Kidney glomerular epithelial cell (primary cell): ENCODE results near the gene PC.
"Not testable (repeated sequence)": the region's sequence is repeated elsewhere in the genome, so short reads cannot be mapped to it uniquely, and the experiment has no call there.

Source experiments
- DNase-seq: peaks from one replicate; lab custom pipeline; 2025; lab: John Stamatoyannopoulos, UW

Gene PC

DNA sequence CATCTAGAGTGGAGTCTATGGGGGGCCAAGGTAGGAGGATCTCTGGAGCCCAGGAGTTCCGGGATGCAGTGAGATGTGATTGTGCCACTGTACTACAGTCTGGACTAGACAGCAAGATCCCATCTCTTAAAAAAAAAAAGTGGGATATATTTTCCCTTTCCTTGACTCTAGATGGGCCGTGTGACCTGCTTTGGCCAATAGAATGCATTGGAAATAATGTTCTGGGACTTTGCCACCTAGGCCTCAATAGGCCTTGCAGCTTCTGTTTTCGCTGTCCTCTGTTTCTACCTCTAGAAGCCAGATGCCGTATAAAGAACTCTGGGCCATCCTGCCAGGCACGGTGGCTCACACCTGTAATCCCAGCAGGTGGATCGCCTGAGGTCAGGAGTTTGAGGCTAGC, 20.5 kb upstream of the PC start:
- no peak for DNase-seq

GRCh38 chr11:66978229-66978628, 20.0 kb upstream of the PC start:
- no peak for DNase-seq

GRCh38 chr11:66976925-66977324, 18.7 kb upstream of the PC start:
- DNase-seq = no peak

DNA sequence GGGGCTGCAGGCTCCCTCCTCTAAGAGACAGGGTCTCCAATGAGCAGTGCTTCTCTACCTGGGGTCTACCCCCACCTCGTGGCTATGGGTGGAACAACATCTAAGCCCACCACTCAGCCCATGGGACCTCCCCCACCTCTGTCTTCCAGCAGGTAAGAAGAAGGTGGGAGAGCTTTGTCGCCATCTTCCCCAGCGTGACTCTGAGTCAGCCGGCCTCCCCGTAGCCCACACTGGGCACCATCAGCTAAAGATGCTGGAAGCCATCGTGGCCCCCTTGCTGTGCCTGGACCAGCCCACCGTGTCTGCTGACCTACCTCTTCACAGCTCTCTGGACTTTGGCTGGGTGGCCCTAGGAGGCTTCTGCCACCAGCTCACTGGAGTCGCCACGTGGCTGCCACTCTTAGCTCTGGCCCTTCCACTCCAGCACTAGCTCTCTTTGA, 17.9 kb upstream of the PC start:
- DNase-seq = peak; percentile 13

DNA sequence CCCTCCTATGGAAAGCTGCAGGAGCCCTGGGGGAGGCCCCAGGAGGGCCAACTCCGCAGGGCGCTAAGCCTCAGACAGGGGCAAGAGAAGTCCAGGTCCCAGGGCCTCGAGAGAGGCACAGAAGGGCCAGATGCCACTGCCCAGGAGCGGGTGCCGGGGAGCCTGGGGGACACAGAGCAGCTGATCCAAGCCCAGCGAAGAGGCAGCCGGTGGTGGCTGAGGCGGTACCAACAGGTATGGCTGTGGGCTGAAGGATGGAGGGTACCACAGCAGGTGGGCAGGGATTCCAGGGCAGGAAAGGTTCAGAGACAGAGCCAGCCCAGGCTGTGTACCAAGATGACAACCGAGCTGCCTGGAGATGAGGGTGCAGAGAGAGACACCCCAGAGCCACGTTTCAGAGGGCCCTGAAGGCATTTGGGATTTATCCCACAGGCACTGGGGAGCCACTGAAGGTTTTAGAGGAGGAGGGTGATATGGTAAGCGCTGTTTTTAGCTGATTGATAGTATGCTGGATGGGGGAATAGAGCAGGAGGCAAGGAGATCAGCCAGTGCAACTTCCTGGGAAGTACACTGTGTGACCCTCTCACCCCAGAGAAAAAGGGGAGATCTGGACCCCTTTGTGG, 17.3 kb upstream of the PC start:
- DNase-seq = no peak

DNA sequence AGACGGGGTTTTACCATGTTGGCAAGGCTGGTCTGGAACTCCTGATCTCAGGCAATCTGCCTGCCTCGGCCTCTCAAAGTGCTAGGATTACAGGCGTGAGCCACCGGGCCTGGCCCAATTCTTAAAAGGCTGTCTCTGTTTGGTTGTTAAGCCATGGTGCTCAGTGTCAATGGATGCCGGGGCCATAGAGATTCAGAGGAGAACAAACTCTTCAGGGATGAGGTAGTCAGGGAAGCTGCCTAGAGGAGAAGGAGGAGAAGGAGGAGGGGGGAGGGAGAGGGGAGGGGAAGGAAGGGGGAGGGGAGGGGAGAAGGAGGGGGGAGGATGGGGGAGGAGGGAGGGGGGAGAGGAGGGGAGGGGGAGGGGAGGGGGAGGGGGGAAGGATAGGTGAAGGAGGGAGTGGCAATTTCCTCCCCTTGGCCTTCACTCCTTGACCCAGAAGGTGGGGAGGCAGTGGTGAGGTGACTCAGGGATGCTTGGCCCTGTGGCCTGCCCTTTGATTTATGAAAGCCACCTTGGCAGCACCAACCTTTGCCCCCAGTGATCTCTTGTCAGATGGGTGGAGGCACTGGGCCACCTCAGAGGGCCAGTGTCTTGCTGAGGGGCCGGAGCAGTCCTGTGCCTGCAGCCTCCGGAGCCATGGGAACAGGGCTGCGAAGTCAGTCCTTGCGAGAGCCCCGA, 16.7 kb upstream of the PC start, which contains the start of gene C11orf86:
Gene C11orf86, plus strand, starts transcription at position 581 of the 681 bp plus-strand sequence. Its CDS starts 59 bp downstream, at position 640.
- DNase-seq = no peak

GRCh38 chr11:66973956-66974580, 15.9 kb upstream of the PC start:
- DNase-seq = no peak

DNA sequence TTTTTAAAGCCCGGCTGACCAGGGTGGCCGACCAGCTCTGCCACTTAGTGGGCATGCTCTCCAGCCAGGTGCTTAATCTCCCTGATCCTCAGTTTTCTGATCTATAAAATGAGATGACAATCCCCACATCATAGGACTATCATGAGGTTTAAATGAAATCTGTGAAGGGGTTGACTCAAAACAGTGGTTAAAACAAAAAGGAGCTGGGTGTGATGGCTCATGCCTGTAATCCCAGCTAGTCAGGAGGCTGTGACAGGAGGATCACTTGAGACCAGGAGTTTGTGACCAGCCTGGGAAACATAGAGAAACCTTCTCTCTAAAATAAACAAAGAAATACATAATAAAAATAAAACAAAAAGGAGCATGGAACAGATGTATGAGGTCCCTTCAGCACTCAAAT, 13.3 kb upstream of the PC start:
- no peak for DNase-seq

DNA sequence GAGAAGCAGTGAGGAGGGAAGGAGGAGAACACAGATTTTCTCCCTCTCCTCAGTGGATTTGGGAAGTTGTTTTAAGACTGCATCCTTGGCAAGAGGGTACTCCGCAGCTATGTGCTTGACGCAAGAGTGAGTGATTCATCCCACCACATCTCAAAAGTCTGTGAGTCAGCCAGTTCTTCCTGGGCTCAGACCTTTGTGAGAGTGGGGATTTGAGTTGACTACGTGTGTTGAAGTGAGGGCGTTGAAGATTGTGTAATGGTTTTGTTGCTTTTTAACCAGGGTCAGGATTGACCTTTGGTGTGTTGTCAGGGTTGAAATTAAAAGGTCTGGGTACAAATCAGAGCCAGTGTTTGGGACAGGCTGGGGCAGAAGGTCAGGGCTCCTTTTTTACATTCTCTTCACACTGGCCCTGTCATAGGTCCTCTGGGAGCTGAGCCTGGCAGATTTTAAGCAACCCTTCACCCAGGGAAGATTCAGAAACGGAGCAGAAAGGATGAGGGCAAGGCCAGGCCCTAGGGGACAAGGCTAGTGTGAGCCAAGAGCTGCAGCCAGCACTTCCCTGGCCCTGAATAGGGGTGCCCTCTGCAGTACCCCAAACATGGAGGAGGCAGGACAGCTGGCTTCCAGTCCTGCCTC, 12.7 kb upstream of the PC start:
- DNase-seq = peak; percentile 99

GRCh38 chr11:66970371-66970806, 12.2 kb upstream of the PC start:
- no peak for DNase-seq

DNA sequence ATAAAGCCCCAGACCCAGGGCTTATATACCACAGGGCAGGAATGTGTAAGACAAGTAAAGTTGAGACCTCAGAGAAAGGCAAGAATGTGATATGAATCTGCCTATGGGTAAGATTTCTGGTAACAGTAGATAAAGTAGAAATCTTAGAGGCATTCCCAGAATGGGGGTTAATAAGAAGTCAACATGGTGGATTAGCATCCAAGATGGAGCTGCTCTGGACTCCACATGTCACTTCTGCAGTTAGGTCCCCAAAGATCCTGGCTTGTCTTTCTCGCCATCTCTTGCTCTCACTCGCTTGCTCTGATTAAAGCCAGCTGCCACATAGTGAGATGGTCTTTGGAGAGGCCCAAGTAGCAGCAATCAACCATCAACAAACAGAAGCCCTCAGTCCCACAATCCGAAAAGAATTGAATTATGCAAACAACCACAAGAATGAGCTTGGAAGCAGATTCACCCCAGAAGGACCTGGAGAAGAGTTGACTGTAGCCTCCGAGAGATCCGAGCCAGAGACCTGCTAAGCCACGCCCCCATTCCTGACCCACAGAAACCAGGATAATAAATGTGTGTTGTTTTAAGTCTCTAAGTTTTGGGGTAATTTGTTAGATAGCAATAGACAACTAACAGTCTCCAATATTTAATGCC, 11.5 kb upstream of the PC start:
- no peak for DNase-seq

DNA sequence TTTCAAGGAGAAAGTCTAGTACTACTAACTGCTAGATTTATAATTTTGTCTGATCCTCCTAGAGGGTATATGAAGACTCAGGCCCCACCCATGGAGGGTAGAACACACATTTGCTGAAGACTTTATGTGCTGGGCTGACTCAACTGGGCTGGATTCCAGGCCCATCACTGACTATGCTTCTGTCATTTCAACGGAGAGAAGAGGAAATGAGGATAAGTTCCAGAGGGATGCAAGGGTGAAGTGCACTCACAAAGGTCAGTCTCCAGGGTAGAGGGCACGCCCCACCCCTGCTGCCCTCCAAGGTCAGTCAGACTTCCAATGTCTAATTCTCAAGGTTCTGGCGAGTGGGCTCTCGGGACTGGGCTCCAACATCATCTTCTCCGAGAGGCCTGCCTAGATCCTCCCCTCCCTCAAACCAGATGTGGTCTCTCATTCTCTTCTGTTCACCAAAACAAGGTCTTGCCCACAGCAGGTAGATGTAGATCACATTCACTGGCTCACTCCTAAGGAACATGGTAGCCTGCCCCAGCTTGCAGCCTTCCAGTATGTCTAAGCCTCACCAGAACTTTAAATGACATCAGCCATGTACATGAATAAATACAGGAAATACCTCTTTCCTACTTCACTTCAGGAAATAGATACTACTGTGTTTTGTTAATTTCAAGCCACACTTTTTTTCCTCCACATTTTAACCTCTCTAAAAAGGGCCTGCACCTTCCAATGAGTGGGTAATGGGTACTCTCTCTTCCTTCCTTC, 9.7 kb upstream of the PC start:
- DNase-seq = no peak

DNA sequence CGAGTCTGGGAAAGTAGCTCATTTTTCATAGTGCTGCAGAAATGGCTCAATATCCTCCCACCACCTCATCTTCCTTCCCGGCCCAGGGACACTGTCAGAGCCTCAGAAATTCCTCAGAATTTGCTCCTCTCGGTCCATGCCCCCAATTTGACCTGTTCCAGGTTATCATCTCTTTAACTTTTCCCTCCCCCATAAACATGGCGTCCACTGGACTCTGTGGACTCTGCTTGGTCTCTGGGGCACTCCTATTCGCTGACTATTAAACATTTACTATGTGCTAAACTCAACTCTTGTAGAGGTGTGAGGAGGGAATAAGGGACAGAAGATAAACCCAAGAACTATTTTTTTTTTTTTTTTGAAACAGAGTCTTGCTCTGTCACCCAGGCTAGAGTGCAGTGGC, 8.2 kb upstream of the PC start:
- DNase-seq = no peak

DNA sequence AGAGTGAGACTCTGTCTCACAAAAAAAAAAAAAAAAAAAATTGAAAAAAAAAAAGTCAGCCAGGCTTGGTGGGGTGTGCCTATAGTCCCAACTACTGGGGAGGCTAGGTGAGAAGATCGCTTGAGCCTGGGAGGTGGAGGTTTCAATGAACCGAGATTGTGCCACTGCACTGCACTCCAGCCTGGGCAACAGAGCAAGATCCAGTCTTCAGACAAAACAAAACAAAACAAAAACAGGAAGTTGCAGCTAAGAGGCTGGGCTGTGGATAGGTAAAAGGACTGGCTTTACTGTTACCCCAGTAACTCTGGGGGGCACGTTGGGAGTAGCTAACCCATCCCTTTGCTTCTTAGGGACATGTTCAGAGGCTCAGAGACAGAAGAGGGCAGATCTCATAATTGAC, 6.3 kb upstream of the PC start:
- DNase-seq = no peak

GRCh38 chr11:66962801-66963200, 4.6 kb upstream of the PC start:
- DNase-seq = no peak

- DNase-seq = no peak
These were observed 4.1 kb upstream of the PC start for GRCh38 chr11:66962247-66962646.

GRCh38 chr11:66961691-66962213, 3.6 kb upstream of the PC start:
- not testable (repeated sequence) for DNase-seq

GRCh38 chr11:66958956-66959274, 732 bp upstream of the PC start:
- DNase-seq = no peak

DNA sequence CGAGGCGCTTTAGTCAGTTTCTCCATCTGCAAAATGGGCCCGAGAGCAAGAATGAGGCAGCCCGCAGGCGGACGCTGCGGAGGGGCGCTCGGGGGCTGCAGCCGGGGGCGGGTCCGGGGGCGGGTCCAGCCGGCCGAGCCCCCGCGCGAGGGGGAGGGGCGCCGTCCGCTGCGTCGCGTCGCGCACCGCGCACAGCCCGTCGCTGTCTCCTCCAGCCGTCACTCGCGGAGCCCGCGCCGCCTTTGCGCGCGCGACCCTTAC, 282 bp downstream of the PC start:
- no peak for DNase-seq

DNA sequence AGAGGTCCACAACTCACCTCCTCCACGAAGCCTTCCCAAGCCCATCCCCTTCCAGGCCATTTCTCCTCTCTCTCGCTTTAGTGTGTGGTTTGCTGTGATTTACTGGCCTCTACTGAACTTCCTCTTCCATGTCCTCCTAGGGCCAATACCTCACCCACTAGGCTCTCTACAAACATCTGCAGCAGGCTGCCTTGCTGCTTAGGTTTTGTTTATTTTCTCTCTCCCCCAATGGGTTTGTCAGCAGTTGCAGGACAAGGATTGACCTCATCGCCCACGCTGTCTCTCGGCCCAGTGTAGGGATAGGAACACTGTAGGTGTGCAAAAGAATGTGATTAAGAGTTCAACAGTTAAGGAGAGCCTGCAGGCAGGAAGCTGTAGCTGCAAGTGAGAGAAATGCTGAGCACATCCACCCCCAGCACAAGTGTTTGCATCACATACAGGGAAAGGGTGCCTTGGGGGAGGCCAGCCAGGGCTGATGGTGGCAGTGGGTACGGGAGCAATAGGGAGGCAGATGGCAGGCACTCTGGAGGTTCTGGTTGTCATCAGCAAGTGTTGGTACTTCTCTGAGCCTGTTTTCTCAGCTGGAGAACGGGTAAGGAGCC, 1.4 kb downstream of the PC start:
- peak; percentile 85 for DNase-seq

DNA sequence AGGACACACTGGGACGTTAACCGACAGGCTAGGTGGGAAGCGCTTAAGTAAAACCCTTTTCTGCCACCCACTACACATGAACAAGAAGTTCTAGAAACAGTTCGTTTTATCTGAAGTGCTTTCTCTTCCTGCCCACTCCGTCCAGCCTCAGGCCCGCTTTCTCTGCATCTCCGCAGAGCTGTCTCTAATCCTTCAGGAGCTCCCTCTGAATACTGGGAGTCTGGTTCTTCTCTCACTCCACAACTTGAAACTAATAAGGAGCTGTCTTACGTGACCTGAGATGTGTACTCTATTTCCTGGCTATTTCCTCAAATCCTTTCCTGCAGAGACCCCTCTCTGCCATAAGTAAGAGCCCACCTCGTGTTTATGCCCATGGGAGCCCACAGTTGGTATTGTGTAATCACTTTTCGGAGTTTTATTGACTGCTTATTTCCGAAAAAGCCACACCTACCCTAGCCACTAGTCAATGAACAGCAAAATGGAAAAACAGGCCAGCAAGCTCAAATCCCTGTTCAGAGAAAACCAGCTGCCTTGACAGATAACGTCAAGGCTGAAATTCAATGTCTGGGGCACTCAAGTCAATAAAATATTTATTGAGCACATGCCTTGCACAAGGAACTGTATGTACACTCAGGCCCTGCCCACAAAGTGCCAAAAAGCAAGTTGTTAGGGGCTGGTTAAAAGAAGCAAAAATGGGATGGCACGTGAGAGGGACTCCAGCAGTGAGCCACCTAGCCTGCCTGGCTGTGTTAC, 4.9 kb downstream of the PC start:
- no peak for DNase-seq
